Activated T-helper 9 cell treated with anti-CD3 and anti-CD28 coated beads, Interleukin-2, amount 50 U/mL, for 16 hours (primary cell): ENCODE measurements around the gene CLEC18A.
"Not testable (repeated sequence)": the region's sequence is repeated elsewhere in the genome, so short reads cannot be mapped to it uniquely, and the experiment has no call there.

Source experiments
- DNase-seq: peaks from one replicate; pipeline ENCODE4 v3.0.0-alpha.2; 2020; ENCODE audit warnings: low read depth

The CLEC18A gene

DNA sequence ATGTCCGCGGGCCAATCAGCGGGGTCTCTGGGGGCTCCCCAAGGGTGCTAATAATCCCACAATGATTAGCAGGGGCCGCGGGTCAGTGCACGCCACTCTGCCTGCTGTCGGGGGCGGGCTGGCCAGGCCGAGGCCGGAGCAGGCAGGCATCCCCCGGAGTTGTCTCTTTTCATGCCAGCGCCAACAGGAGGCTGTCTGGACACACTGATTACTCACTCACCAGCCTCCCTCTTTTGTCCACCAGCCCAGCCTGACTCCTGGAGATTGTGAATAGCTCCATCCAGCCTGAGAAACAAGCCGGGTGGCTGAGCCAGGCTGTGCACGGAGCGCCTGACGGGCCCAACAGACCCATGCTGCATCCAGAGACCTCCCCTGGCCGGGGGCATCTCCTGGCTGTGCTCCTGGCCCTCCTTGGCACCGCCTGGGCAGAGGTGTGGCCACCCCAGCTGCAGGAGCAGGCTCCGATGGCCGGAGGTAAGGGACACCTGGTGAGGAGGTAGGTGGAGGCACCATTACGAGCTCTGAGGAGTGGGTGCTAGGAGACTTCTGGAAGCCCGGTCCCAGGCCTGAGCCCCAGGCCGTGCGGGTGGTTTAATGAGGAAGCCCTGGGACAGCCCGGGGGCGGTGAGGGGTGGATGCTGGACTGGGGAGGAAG, at the start of gene CLEC18A:
Gene CLEC18A, plus strand, starts transcription at position 318 of the 655 bp plus-strand sequence. Its CDS starts 33 bp downstream, at position 351.
- not testable (repeated sequence) for DNase-seq

DNA sequence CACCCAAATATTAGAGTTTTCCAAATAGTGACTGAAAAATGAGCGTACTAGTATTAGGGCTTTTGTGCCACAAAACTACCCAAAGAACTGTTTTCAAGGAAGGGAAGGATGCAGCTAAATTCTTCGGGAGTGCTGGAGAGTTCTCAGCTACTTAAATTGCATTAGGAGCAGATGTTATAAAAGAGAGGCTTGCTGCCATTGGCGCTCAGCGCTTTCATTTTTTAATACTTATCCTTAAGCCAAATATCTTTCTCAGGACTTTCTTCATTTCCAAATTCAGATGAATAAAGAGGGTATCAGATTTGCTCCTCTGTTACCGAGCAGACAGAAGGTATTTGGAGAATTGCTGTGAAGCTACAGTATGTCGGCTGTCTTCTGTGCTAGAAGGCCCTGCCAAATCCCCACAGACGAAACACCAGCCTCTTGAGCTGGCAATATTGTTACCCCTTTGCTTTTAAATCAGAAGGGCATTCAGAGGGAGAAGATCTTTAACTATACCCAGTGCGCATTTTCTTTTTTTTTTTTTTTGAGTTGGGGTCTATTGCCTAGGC, 47.2 kb upstream of the CLEC18A start:
- DNase-seq = no peak

DNA sequence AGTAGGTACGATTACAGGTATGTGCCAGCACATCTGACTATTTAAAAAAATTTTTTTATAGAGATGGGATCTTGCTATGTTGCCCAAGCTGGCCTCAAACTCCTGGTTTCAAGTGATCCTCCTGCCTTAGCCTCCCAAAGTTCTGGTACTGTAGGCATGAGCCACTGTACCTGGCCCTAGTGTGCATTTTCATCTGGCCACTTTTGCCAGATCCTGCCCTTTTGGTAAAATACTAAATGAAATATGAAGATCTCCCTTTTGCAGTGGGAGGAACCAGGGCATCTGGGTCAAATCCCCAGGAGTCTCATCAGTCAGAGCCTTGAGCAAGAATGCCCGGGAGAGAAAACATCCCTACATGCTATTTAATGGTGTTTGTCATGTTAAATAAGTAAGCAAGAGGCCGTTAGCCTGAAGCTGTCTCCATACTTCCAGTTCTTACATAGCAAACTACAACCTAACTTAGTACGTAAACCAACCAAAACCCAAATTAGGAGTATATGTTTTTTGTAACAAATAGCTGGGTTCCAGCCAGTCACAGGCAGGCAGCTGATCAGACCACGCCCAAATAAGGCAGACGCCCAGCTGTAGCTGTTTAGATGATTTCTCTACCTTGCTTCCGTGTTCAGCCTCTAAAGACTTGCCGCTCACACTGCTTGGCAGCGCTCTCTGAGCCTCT, 46.5 kb upstream of the CLEC18A start:
- no peak for DNase-seq

- no peak for DNase-seq
Observed at GRCh38 chr16:69905171-69905555, 46.0 kb upstream of the CLEC18A start.

- no peak for DNase-seq
Observed at GRCh38 chr16:69906838-69907401, 44.2 kb upstream of the CLEC18A start.

- DNase-seq = no peak
Observed at GRCh38 chr16:69909043-69909442, 42.1 kb upstream of the CLEC18A start.

GRCh38 chr16:69909760-69910159, 41.4 kb upstream of the CLEC18A start:
- DNase-seq = no peak

- no peak for DNase-seq
Observed at GRCh38 chr16:69910964-69911363, 40.2 kb upstream of the CLEC18A start.

- no peak for DNase-seq
Observed at GRCh38 chr16:69916462-69916861, 34.7 kb upstream of the CLEC18A start.

GRCh38 chr16:69917311-69917710, 33.8 kb upstream of the CLEC18A start:
- DNase-seq = no peak

DNA sequence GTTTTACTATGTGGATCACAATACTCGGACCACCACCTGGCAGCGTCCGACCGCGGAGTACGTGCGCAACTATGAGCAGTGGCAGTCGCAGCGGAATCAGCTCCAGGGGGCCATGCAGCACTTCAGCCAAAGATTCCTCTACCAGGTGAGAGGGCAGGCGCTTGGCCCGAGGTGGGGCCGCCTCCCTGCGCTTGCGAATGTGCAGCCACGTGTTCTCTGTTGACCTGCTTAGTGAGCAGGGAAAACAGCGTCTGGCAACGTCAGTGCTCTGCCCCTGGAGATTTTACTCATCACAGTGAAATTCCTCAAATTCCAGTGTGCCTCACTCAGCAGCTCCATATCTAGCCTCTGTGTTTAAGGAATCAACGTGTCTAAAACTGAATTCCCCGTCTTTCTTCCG, 33.4 kb upstream of the CLEC18A start:
- DNase-seq = no peak

- no peak for DNase-seq
Observed at GRCh38 chr16:69918241-69918640, 32.9 kb upstream of the CLEC18A start.

DNA sequence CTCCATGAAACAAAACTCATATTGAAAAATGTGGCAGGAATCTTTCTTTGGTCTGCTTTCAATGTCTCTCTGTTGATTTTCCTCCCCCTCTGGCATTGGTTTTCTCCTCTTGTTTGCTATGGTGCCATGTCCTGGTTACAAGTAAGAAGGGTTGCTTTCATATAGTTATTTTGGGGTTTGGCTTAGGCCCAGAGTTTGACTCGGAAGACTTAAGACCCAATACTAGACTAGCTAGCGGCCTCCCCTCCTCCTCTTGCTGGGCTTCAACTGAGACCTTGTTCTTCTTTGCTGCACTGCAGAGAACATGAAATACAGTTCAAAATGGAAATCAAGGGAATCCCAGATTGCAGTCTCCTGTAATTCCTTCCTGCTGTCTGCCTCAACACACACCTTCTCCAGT, 30.0 kb upstream of the CLEC18A start:
- DNase-seq = no peak

DNA sequence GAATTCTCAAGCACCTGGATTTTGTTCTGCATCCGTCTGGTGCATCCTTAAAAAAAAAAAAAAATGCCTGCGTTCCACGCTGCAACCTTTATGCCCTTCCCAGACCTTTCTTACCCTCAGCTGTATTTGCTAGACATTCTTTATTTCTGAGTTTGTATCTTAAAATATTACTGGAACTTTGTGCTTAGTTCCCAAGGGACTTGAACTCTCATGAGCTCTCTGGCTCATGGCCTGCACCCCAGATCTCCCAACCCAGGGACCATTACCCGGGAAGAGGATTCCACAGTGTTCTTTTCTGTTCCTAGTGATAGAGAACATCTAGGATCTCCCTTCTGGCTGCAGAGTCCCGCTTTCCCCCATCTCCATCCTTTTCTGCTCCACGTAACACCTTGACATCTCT, 28.9 kb upstream of the CLEC18A start:
- no peak for DNase-seq

GRCh38 chr16:69924041-69924775, 26.9 kb upstream of the CLEC18A start:
- DNase-seq = no peak

DNA sequence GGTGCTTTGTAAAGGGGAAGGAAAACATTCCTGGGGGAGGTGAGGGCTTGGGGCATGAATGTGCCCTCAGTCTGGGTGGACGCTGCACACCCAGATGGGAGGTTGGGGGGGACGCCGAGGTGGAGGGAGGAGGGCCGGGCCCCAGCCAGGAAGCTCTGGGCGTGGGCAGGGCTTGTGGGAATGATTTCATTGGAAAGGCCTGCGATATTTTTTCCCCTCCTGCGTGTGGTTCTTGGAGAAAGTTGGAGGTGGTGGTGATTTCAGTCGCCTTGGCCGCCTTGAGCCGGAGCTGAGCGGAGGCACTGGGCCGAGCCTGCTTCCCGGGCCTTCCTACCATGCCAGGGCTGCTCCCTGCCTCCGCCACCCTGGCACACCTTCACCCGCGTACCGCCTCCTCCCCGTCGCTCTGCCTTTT, 26.4 kb upstream of the CLEC18A start:
- DNase-seq = no peak

DNA sequence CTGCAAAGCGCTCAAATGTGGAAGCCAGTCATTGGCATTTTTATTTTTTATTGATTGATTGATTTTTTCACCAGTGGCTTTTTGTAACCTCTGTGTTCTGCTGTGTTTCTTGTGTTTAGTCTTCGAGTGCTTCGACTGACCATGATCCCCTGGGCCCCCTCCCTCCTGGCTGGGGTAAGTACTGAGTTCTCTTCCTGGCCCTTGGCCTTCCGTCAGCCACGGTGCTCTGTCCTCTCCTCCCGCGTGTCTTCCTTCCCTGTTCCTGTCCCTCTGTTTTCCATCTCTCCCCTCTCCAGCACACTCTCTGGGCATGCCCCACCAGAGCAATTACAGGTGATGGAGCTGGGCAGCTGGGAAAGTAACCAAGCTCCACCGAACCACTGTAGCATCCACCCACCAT, 25.8 kb upstream of the CLEC18A start:
- DNase-seq = no peak

DNA sequence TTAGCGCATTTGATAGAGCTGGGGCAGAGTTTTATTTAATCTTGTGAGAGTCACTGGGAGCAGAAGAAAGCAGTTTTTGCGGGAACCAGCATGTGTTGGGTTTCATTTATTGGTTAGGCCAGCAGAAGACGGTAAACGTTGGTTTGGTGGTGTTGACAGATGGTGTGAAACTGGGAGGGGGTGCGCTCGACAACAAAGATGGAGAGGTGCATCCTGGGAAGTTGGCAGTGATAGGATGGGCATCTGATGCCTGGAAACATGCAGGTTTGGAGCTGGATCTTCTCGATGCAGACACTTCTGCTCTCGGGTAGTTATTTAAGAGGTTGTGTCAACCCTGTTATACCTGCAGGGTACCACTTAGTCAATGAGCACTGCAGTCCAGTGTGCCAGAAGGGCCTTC, 24.9 kb upstream of the CLEC18A start:
- DNase-seq = no peak

GRCh38 chr16:69927056-69927757, 23.9 kb upstream of the CLEC18A start:
- DNase-seq = no peak

DNA sequence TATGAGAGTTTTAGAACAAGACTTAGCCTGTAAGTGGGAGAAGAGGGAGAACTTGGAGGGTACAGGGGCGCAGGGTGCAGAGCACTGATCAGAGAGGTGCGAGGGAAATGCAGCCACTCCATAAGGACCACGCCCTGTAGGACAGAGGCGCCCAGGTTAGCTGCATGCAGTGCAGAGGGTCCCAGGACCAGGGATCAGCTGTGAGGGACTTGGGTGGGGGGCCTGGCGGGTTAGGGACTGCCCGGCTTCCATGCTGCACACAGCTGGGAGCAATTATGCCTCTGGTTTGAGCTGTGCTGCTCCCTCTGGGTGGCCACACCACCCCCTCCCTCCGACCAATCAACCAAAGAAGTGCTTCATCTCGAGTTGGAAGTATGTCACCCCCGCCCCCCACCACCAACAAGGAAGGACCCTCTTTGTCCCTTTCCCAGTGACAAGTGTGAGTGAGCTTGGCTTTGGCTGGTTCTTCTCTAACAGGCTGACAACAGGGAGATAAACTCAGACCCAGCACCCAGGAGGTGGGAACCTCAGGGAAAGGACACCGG, 22.2 kb upstream of the CLEC18A start:
- no peak for DNase-seq

- DNase-seq = no peak
Observed at GRCh38 chr16:69929480-69929879, 21.7 kb upstream of the CLEC18A start.
